Measurements from ENCODE around the gene SRRM4.

Gene SRRM4

DNA sequence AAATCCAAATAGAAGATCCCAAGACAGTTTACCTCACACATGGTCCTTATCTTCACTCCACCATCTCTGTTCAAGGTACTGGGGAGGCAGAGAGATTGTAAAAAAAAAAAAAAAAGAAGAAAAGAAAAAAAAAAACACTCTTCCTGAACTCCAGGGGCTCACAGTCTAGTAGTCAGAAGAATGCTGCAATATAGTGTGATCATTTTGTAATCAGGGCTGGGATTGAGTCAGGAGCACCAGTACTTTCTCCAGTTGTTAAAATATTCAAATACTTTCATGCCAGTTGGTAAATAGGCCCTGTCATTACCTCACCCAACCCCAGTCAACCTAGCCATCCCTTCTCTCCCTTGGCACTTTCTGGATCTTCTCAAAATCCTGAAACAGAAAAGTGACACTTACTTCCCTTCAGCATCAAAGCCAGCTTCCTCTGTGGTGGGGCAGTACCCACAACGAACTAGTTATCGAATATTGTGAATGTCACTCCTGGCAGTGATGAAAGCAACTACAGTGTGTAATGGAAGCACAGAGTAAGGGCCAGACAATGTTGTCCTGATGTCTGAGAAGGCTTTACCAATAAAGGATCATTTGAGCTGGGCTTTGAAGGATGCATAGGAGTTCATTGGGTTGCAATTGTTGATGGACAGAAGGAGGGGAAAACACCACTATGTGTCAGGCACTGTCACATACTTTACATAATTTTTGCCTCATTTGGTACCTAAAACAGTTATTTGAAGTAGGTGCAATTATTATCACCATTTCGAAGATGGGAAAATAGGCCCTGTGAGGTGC, 153.1 kb downstream of the SRRM4 start:
- H3K27me3 ChIP-seq (ENCODE audit: insufficient read depth, low read length): no peaks in the 10 kb centered on the region
- no peak overlapping the region for H3K23ac ChIP-seq (ENCODE audit: low read length)
- H2BK120ac ChIP-seq (ENCODE audit: insufficient read depth, low read length, poor library complexity): no peak overlapping the region
- no peaks in the 10 kb centered on the region for H3K9me3 ChIP-seq (ENCODE audit: insufficient read depth, low read depth, low read length)
- no peak overlapping the region for H3K4me2 ChIP-seq (ENCODE audit: low read length)
- no peak overlapping the region for H3K4me3 ChIP-seq (ENCODE audit: low read depth, low read length)
- no peak overlapping the region for H2AK5ac ChIP-seq (ENCODE audit: low read length)
- H3K79me1 ChIP-seq (ENCODE audit: low read length): no peaks in the 10 kb centered on the region
- no peaks in the 10 kb centered on the region for H3K36me3 ChIP-seq (ENCODE audit: control insufficient read depth in 1 of 2, insufficient read depth in 2 of 2, low read length in 2 of 2)
- no peak overlapping the region for H4K12ac ChIP-seq (ENCODE audit: low read depth, low read length)
- no peak overlapping the region for H4K91ac ChIP-seq (ENCODE audit: low read depth, low read length)
- no peak overlapping the region for H2AFZ ChIP-seq (ENCODE audit: insufficient read depth, low read length, poor library complexity)
- no peak overlapping the region for H3K14ac ChIP-seq (ENCODE audit: low read length)
- H3K9ac ChIP-seq (ENCODE audit: low read length): no peak overlapping the region
- H4K8ac ChIP-seq (ENCODE audit: low read depth, low read length): no peak overlapping the region
- DNase-seq: peak in 1 of 2 donors; percentile 19
- H3K4me1 ChIP-seq (ENCODE audit: control insufficient read depth in 1 of 2, insufficient read depth in 2 of 2, low read length in 2 of 2): no peaks in the 10 kb centered on the region
- no peak overlapping the region for H2BK5ac ChIP-seq (ENCODE audit: low read depth, low read length, poor library complexity)
- no CpG with 5 or more reads among the region's 3 CpGs for WGBS (ENCODE audit: extremely low coverage, insufficient coverage, insufficient read length)
- H2BK12ac ChIP-seq (ENCODE audit: low read length): no peak overlapping the region
- H3K27ac ChIP-seq (ENCODE audit: low read depth, low read length): no peak overlapping the region
- no peak overlapping the region for H3K18ac ChIP-seq (ENCODE audit: low read length)
- no peaks in the 10 kb centered on the region for H3K79me2 ChIP-seq (ENCODE audit: control insufficient read depth, insufficient read depth, low read length, poor library complexity)
- no peak overlapping the region for H3K4ac ChIP-seq (ENCODE audit: low read depth, low read length)

DNA sequence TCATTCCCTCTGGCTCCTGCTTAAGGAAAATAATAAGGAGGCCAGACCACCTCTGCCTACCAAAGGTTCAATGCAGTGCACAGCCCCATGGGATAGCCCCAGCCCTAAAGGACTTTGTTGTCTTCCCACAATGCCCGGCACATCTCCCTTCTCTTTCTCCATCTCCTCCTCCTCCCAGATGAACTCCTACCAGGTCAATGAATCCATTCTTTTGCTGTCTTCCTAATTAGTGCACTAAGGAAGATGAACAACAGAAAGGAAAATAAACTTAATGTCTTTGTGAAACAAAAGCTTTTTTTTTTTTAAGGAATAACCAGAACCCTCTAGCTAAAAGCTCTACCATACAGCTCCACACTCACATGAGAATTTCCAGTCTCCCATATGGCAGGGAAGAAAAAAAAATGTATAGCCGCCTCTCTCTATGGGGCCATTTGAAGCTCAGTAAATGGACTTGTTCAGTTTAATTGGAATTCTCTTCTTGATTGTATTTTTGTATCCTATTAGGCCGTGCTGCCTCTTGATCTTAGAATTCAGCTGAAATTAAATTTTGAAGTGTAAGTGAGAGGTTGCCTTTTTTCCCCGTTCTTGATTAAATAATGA, 155.6 kb downstream of the SRRM4 start:
- Histone ChIP-seq H4K8ac (ENCODE audit: low read depth, low read length) (no peak overlapping the region), H3K4me1 (ENCODE audit: control insufficient read depth in 1 of 2, insufficient read depth in 2 of 2, low read length in 2 of 2) (no peaks in the 10 kb centered on the region), H4K91ac (ENCODE audit: low read depth, low read length) (no peak overlapping the region), H3K27ac (ENCODE audit: low read depth, low read length) (no peak overlapping the region), H3K27me3 (ENCODE audit: insufficient read depth, low read length) (no peaks in the 10 kb centered on the region), H3K18ac (ENCODE audit: low read length) (no peak overlapping the region), H3K9ac (ENCODE audit: low read length) (no peak overlapping the region), H2BK12ac (ENCODE audit: low read length) (no peak overlapping the region), H2BK5ac (ENCODE audit: low read depth, low read length, poor library complexity) (no peak overlapping the region), H2BK120ac (ENCODE audit: insufficient read depth, low read length, poor library complexity) (no peak overlapping the region), H3K9me3 (ENCODE audit: insufficient read depth, low read depth, low read length) (no peaks in the 10 kb centered on the region), H3K14ac (ENCODE audit: low read length) (no peak overlapping the region), H2AFZ (ENCODE audit: insufficient read depth, low read length, poor library complexity) (no peak overlapping the region), H3K23ac (ENCODE audit: low read length) (no peak overlapping the region), H3K79me2 (ENCODE audit: control insufficient read depth, insufficient read depth, low read length, poor library complexity) (no peaks in the 10 kb centered on the region), H3K4ac (ENCODE audit: low read depth, low read length) (no peak overlapping the region), H3K4me2 (ENCODE audit: low read length) (no peak overlapping the region), H3K79me1 (ENCODE audit: low read length) (no peaks in the 10 kb centered on the region), H3K4me3 (ENCODE audit: low read depth, low read length) (no peak overlapping the region), H4K12ac (ENCODE audit: low read depth, low read length) (no peak overlapping the region), H3K36me3 (ENCODE audit: control insufficient read depth in 1 of 2, insufficient read depth in 2 of 2, low read length in 2 of 2) (no peaks in the 10 kb centered on the region), H2AK5ac (ENCODE audit: low read length) (no peak overlapping the region)
- no CpG with 5 or more reads among the region's 4 CpGs for WGBS (ENCODE audit: extremely low coverage, insufficient coverage, insufficient read length)
- no peak for DNase-seq

DNA sequence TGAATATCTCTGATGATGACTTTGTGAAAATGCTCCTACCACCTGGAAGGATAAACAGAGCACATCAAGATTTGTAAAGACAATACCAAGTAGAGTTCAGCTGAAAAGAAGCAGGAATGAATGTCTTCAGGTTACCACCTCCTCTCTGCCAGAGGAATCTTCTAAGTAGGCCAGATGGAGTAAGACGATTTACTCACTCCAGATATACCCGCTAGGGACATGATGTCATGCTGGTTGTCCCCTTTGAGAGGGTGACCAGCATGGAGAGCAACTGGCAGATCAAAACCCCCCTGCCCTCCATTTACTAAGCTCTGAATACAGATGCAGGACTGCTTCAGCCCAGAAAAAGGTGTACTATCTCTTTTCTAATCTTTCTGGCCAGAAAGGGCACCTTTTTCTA, 158.1 kb downstream of the SRRM4 start:
- no peaks in the 10 kb centered on the region for H3K27me3 ChIP-seq (ENCODE audit: insufficient read depth, low read length)
- H3K27ac ChIP-seq (ENCODE audit: low read depth, low read length): no peak overlapping the region
- H3K4me1 ChIP-seq (ENCODE audit: control insufficient read depth in 1 of 2, insufficient read depth in 2 of 2, low read length in 2 of 2): no peaks in the 10 kb centered on the region
- no peak overlapping the region for H3K14ac ChIP-seq (ENCODE audit: low read length)
- H3K23ac ChIP-seq (ENCODE audit: low read length): no peak overlapping the region
- no peak overlapping the region for H2BK120ac ChIP-seq (ENCODE audit: insufficient read depth, low read length, poor library complexity)
- H4K12ac ChIP-seq (ENCODE audit: low read depth, low read length): no peak overlapping the region
- H3K9me3 ChIP-seq (ENCODE audit: insufficient read depth, low read depth, low read length): no peaks in the 10 kb centered on the region
- H3K4me3 ChIP-seq (ENCODE audit: low read depth, low read length): no peak overlapping the region
- no peak overlapping the region for H2AFZ ChIP-seq (ENCODE audit: insufficient read depth, low read length, poor library complexity)
- no peak overlapping the region for H4K8ac ChIP-seq (ENCODE audit: low read depth, low read length)
- H2AK5ac ChIP-seq (ENCODE audit: low read length): no peak overlapping the region
- no peaks in the 10 kb centered on the region for H3K79me2 ChIP-seq (ENCODE audit: control insufficient read depth, insufficient read depth, low read length, poor library complexity)
- DNase-seq: no peak
- no CpG with 5 or more reads among the region's 2 CpGs for WGBS (ENCODE audit: extremely low coverage, insufficient coverage, insufficient read length)
- no peak overlapping the region for H2BK12ac ChIP-seq (ENCODE audit: low read length)
- H3K9ac ChIP-seq (ENCODE audit: low read length): no peak overlapping the region
- H3K79me1 ChIP-seq (ENCODE audit: low read length): no peaks in the 10 kb centered on the region
- H3K36me3 ChIP-seq (ENCODE audit: control insufficient read depth in 1 of 2, insufficient read depth in 2 of 2, low read length in 2 of 2): no peaks in the 10 kb centered on the region
- H2BK5ac ChIP-seq (ENCODE audit: low read depth, low read length, poor library complexity): no peak overlapping the region
- H3K4me2 ChIP-seq (ENCODE audit: low read length): no peak overlapping the region
- H3K4ac ChIP-seq (ENCODE audit: low read depth, low read length): no peak overlapping the region
- no peak overlapping the region for H3K18ac ChIP-seq (ENCODE audit: low read length)
- H4K91ac ChIP-seq (ENCODE audit: low read depth, low read length): no peak overlapping the region

DNA sequence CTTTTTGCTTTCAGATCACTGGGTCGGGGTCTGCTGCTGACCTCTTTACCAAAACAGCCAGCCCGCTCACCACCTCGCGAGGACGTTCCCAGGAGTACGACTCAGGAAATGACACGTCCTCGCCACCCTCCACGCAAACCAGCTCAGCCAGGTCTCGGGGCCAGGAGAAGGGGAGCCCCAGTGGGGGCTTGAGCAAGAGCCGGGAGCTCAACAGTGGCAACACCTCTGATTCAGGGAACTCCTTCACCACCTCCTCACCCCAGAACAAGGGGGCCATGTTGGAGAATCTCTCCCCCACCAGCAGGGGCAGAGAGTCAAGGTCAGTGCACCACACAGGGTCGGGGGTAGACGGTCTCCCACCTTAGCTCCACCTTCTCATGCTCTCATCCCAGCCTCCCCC, 164.0 kb downstream of the SRRM4 start:
- WGBS (ENCODE audit: extremely low coverage, insufficient coverage, insufficient read length): no CpG with 5 or more reads among the region's 13 CpGs
- Histone ChIP-seq H3K27ac (ENCODE audit: low read depth, low read length) (no peak overlapping the region), H2BK5ac (ENCODE audit: low read depth, low read length, poor library complexity) (no peak overlapping the region), H3K4me2 (ENCODE audit: low read length) (no peak overlapping the region), H2AK5ac (ENCODE audit: low read length) (no peak overlapping the region), H2BK120ac (ENCODE audit: insufficient read depth, low read length, poor library complexity) (no peak overlapping the region), H3K14ac (ENCODE audit: low read length) (no peak overlapping the region), H3K9ac (ENCODE audit: low read length) (no peak overlapping the region), H2BK12ac (ENCODE audit: low read length) (no peak overlapping the region), H4K8ac (ENCODE audit: low read depth, low read length) (no peak overlapping the region), H4K12ac (ENCODE audit: low read depth, low read length) (no peak overlapping the region), H3K4ac (ENCODE audit: low read depth, low read length) (no peak overlapping the region), H3K23ac (ENCODE audit: low read length) (no peak overlapping the region), H3K79me2 (ENCODE audit: control insufficient read depth, insufficient read depth, low read length, poor library complexity) (peaks cover 3% of the 10 kb centered on the region), H3K4me3 (ENCODE audit: low read depth, low read length) (no peak overlapping the region), H3K36me3 (ENCODE audit: control insufficient read depth in 1 of 2, insufficient read depth in 2 of 2, low read length in 2 of 2) (no peaks in the 10 kb centered on the region), H3K4me1 (ENCODE audit: control insufficient read depth in 1 of 2, insufficient read depth in 2 of 2, low read length in 2 of 2) (peaks cover 4% of the 10 kb centered on the region in 2 experiments), H3K18ac (ENCODE audit: low read length) (peak overlapping the region; percentile 79), H3K27me3 (ENCODE audit: insufficient read depth, low read length) (no peaks in the 10 kb centered on the region), H3K9me3 (ENCODE audit: insufficient read depth, low read depth, low read length) (no peaks in the 10 kb centered on the region), H4K91ac (ENCODE audit: low read depth, low read length) (no peak overlapping the region), H3K79me1 (ENCODE audit: low read length) (peaks cover 2% of the 10 kb centered on the region), H2AFZ (ENCODE audit: insufficient read depth, low read length, poor library complexity) (no peak overlapping the region)
- no peak for DNase-seq

Data from trophoblast cell (in vitro differentiated cells and primary cell).